GM21526 (cell line): Measurements from ENCODE around the gene MYZAP.

ENCODE experiments used
- ATAC-seq: cut with Tn5 transposase; IDR thresholded peaks from one replicate; pipeline ENCODE4 v1.9.1; 2021; ENCODE audit warnings: moderate library complexity; ENCODE audit not compliant: unreplicated experiment, low FRiP score

MYZAP gene

GRCh38 chr15:57655809-57656208, 64.1 kb downstream of the MYZAP start:
- no peak for ATAC-seq

- no peak for ATAC-seq
Observed at GRCh38 chr15:57656434-57656833, 64.7 kb downstream of the MYZAP start.

- no peak for ATAC-seq
Observed at GRCh38 chr15:57657619-57658018, 65.9 kb downstream of the MYZAP start.

GRCh38 chr15:57662091-57662744, 70.5 kb downstream of the MYZAP start:
- no peak for ATAC-seq

- ATAC-seq, result no peak
Observed at GRCh38 chr15:57662802-57663201, 71.1 kb downstream of the MYZAP start.

- ATAC-seq, result no peak
Observed at GRCh38 chr15:57663262-57663661, 71.6 kb downstream of the MYZAP start.

- ATAC-seq, result no peak
Observed at GRCh38 chr15:57665194-57665593, 73.5 kb downstream of the MYZAP start.

- no peak for ATAC-seq
Observed at GRCh38 chr15:57665939-57666338, 74.2 kb downstream of the MYZAP start.

- ATAC-seq, result no peak
Observed at GRCh38 chr15:57667171-57667849, 75.6 kb downstream of the MYZAP start.

- no peak for ATAC-seq
Observed at GRCh38 chr15:57668016-57668415, 76.3 kb downstream of the MYZAP start.

- ATAC-seq, result no peak
Observed at GRCh38 chr15:57671636-57672035, 79.9 kb downstream of the MYZAP start.

GRCh38 chr15:57675481-57676181, 83.9 kb downstream of the MYZAP start:
- no peak for ATAC-seq

GRCh38 chr15:57676585-57676984, 84.9 kb downstream of the MYZAP start:
- ATAC-seq, result no peak

GRCh38 chr15:57677204-57677603, 85.5 kb downstream of the MYZAP start:
- ATAC-seq, result no peak

GRCh38 chr15:57680021-57680420, 88.3 kb downstream of the MYZAP start:
- ATAC-seq, result no peak

GRCh38 chr15:57681011-57681410, 89.3 kb downstream of the MYZAP start:
- no peak for ATAC-seq

GRCh38 chr15:57683481-57683880, 91.8 kb downstream of the MYZAP start:
- ATAC-seq, result no peak

- ATAC-seq, result no peak
Observed at GRCh38 chr15:57684491-57685151, 92.9 kb downstream of the MYZAP start.

GRCh38 chr15:57685306-57686095, 93.8 kb downstream of the MYZAP start:
- no peak for ATAC-seq

GRCh38 chr15:57686657-57687056, 95.0 kb downstream of the MYZAP start:
- no peak for ATAC-seq
